GM11168 (cell line): ENCODE measurements around the gene MAOB.
"Not testable (repeated sequence)": the region's sequence is repeated elsewhere in the genome, so short reads cannot be mapped to it uniquely, and the experiment has no call there.

Source experiments
- in situ Hi-C: fragments of 300-500 bp; cut with MboI; formaldehyde crosslinking; loops from one replicate; pipeline ENCODE4 v1.12.0; 2022; ENCODE audit warnings: low sequenced_read_pairs; ENCODE audit not compliant: unreplicated experiment

Gene MAOB

DNA sequence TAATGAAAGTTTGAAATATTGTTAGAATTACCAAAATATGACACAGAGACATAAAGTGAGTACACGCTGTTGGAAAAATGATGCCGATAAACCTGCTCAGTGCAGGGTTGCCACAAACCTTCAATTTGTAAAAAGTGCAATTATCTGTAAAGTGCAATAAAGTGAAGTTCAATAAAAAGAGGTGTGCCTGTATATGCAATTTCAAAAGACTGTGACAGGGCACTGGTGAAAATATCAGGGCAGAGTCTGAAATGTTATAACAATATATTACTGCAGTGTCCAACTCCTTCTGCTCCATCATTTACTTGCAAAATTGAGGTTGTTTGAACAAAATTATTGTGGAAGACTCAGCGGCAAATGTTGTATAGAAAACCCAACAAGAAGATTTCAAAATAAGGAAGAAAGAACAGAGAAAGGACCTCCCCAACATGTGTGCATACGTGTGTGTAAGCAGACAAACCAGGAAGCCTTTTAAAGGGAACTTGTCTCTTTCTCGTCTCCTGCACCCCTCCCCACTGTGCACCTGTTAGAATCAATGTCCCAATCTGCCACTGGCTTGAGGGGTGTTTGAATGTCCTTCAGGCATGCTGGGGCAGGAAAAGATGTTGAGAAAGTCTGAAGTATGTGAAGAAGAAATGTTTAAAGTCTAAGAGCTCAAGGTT is 96.2 kb downstream of the MAOB start:
- in situ Hi-C loops: no loop called here

DNA sequence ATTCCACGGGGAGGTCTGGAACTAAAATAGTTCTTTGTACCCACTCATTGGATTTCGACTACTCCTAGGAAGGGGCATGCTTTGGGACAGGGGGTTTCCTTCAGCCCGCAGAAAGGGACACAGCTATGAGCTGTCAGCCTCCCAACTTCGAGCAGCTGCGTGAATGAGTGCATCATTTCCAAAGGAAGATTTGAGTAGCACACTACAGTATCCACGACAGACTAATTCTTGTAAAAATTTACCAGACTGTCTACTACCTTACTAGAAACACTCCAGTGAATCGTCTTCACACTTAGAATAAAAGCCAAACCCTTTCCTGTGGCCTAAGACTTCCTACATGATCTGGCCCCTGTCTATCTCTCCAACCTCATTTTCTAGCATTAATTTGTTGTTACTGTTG is 124.2 kb downstream of the MAOB start:
- in situ Hi-C loops: no loop called here

DNA sequence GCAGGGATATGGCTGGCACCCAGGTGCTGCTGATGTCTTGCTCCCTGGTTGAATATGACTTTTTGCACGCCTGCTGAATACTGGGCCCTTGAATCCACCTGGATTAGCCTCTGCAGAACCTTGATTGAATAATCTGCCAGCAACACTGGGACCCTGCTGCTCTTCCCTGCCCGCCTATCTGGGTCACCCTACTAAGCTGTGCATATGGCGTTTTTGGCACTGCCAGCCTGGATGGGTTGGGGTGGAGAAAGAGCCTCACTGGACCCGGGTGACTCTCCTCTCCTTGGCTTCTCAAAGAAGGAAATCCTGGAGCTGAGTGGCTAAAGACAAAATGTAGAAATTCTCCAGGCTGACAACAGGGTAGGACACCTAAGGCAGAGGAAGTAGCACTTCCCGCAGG is 126.2 kb downstream of the MAOB start:
- in situ Hi-C loops: no loop called here

DNA sequence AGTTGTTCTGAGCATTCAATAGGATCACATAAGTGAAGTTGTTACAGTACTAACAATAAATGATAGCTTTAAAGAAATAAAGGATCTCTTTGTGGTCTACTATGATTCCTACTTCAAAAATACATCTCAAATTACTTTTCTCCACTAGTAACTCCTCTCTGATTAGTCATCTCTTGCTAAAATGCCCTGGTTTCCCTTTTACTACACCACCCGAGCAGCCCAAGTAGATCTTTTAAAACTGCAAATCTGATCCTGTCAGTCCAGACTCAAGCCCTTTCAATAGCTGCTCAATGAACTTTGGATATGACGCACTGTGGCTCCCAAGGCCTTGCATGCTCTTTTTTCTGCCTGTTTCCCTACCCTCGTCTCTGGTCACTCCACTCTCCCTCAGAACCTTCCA is 128.6 kb downstream of the MAOB start:
- in situ Hi-C loops: no loop called here

DNA sequence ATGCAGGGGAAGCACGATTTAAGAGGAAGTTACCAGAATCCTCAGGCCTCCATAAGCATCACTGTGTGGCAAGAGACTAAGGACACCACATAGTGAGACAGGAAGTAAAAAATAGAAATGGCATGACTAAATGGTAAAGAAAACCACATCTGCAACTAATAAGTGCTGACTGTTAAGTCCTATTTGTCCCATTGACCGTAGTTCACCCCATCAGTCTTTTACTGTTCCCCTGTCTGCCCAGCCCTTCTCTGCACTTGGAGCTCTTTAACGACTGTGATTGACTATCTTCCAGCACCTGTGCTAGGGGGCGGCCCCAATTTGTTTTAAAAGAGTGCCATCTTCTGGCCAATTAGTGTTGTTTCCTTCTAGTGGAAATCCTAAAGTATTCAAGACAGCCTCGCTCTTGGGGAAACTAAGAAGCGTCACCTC is 132.0 kb downstream of the MAOB start:
- in situ Hi-C loops: no loop called here

DNA sequence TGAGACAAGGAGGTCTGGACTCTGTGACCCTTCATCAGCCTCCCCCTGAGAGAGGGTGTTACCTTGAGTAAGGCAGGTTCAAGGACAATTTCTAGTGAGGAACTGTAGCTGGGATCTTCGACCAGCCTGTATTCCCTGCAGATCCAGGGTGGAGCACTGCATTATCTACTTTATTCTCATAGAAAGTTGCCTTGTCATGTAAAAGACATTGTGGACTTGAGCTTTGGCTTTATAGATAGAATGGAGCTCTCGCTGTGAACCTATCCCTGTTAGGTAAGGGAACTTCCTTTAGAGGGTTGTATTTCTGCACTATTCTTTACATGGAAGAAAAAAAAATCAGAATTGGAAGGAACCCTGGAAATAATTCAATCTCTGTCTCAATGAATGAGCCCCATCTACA is 134.8 kb downstream of the MAOB start:
- in situ Hi-C loops: no loop called here

DNA sequence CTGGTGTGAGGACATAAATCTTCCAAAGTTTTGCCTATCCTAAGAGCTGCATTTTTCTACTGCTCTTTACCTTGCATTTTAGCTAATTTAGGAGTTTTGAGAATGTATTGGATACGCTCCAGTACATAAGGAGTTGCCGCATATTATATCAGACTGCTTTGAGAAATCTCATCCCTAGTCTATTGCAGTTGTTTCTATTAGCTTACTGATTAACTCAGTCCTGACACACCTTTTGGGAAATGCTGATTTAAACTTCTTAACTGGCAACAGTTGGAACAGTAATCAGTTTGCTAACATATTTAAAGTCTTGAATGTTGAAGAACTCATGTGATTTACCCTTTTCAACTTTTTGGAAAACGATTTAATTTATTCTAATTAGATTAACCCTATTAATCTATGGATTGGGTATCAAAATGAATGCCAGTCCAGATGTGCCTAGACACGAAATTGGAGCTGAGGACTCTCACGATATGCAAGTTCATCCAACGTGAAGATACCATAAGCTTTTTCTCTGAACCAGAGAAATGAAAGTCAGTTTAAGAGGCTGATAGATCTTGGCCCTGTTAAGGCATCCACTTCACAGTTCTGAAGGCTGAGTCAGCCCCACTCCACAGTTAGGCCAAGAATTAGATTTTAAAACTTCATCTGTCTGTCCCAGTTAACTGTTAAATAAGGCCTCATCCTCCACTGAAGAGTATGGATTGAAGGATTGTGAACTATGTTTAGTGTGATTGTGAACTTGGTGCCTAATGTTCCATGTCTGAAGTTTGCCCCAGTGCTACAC is 136.1 kb downstream of the MAOB start:
- in situ Hi-C loops: no loop called here

DNA sequence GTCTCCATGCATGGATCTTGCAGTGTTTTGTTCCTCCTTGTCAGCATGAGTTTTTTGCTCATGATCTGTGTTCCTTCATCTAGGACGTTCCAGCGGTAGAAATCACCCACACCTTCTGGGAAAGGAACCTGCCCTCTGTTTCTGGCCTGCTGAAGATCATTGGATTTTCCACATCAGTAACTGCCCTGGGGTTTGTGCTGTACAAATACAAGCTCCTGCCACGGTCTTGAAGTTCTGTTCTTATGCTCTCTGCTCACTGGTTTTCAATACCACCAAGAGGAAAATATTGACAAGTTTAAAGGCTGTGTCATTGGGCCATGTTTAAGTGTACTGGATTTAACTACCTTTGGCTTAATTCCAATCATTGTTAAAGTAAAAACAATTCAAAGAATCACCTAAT is 138.0 kb downstream of the MAOB start:
- in situ Hi-C loops: no loop called here

DNA sequence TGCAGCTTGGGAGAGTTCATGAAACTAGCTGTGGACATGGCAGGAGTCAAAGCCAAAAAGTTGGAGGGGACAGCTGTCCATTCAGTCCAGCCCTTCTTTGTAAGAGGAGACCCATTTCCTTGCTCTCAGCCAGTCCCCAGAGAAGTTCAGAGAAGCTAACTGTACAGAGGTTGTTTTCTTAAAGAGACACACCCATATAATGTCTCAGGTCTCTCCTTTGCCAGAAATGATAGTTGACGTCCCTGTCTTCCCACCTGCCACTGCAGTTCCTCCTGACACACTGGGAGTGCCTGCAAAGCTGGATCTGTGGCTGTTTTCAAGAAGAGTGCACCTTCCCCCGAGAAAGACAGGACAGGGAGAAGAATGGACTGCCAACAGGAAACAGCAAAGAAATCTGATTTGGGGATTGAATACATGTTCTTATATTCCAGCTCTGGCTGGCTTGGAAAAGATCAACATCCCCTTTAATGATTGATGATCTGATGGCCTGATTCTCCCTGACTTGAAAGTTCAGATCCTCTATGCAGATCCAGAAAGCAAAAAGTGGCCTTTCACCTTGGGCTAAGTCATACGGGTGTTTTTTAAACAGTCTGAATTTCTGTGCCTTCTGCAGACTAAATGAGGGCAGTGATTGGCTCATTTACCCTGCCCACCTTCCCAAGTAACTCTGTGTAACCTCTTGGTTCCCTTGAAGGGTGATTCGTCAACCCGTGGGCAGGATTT is 139.0 kb downstream of the MAOB start:
- in situ Hi-C loops: no loop called here

DNA sequence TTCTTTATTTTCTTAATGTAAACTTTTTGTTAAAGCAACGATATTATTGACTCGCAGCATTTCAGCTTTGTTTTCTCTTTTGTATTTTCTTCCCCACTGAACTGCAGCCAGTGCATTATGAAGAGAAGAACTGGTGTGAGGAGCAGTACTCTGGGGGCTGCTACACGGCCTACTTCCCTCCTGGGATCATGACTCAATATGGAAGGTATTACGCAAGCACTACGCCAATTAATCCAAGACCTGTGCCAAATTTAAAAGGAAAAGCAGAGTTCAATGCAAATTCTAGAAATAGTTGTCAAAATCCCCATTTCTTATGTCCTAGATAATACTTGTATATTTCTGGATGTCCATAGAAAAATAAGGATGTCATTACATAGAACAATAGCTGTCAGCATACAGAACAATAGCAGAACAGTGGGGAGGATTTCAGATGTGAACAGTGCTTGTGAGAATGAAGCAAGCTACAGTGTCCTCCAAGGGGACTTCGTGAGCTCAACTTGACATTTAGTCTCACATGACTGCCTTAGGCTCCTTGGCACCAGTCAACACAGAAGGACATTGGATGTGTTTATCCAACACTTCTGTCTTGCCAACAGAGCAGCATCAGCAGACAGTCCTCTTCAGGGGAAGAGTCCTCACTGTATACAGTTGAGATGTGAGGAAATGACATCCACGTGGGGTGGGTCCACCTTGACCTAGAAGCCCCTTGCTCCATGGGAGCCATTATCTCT is 140.2 kb downstream of the MAOB start:
- in situ Hi-C loops: no loop called here

DNA sequence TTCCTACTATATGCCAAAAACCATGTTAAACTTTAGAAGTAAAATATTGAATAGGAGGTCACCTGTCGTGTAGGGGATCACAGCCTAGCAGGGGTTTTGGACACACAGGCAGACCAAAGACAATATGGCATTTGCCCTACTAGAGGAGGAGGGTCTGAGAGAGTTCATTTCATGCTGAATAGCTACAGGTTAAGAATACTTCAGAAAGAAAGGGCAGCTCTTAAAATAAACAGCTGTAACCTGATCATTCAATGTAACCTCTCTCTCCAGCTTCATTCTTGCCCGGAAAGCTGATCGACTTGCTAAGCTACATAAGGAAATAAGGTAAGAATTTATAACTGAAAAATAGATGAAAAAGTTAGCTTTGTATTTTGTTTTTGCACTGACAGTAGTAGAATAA is 146.3 kb downstream of the MAOB start:
- in situ Hi-C loops: no loop called here

DNA sequence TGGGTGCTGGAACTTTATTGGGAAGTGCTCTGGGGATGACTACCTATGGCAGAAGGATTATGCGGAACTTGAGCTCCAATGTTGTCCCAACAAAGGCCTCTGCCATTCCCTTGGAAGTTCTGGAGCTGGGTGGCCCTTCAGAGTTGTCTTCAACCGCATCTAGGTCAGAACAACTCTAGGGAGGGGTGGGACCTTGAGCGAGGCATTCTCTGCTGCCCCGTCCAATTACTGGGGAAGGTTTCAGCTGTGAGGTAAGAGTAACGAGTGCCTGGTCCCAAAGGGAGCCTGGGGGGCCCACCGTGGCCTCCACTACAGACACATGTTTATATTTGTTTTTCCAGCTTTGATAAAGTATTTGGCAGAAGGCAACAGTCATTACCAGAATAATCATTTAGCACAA is 146.7 kb downstream of the MAOB start:
- in situ Hi-C loops: no loop called here

DNA sequence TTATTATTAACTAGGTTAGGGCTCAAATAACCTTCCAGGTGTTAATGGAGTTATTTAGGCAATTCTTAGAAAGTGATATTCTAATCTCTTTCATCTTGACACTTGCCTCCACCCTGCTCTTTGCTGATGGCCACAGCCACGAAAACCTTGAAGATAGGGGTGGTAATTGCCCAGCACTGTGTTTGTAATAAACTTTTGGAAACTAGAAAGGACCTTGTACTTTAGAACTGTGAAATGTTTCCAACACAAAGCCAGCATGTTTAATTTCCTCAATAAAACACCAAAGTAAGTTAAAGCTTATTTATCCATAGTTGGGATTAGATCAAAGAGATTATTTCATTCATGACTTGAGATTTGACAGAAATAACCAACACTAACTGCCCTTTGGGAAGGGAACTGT is 147.8 kb downstream of the MAOB start:
- in situ Hi-C loops: no loop called here

DNA sequence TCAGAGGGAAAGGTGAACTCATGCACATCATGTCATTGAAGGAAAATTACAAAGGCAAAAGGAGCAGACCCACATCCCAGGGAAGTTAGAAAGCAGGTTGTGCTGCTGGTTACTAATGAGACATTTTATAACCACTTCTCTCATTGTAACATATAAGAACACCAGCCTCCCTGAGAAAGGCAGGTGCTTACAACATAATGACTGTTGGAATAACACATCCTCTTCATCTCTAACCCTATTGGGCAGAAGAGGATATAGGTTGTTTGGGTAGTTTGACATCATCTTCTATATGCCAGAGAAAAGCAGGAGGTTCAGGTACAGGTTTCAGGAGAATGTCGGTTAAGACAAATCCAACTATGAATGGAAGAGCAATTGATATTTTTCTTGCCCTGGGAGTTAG is 148.6 kb downstream of the MAOB start:
- in situ Hi-C loops: no loop called here

DNA sequence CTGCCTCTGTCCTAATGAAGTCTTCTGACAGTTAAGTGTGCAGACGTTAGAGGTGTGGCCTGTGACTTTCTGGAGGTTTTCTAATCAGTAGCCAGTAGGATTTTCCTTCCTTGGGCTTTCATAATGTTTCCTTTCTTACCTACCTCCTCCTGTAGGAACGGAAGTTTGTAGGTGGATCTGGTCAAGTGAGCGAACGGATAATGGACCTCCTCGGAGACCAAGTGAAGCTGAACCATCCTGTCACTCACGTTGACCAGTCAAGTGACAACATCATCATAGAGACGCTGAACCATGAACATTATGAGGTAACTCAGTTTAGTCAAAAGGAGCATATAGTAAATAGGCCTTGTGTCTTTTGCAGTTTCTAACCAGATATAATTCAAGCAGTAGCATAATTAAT is 151.2 kb downstream of the MAOB start:
- in situ Hi-C loops: no loop called here

DNA sequence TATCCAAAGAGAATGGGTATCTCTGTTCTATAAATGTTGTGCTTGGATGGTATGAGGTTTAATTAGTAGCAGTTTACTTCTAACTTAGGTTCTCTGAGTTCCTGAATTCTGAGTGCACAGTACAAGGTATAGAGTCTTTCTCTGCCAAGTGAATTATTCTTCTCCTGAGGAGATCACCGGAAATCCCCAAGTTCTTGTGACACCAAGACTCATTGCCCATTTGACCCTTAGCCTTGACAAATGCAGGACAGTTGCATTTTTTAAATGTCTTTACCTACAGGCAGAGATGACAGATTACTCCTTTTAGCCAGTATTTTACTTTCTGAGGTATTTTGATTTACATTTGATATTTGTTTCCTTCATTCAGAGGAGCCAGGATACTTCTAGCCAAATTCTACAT is 153.3 kb downstream of the MAOB start:
- in situ Hi-C loops: no loop called here

DNA sequence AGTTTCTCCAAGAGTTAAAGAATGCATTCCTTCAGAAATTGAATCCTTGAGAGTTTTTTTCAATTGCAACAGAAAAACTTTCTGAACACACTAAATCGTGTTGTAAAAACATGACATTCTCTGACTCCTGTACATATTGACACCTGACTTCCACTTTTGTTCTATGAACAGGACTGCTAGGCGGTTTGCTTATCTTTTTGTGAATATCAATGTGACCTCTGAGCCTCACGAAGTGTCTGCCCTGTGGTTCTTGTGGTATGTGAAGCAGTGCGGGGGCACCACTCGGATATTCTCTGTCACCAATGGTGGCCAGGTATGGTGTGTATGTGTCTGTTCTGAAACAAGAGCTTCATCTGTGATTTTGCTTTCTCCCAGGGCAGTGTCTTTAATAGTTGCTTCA is 154.2 kb downstream of the MAOB start:
- in situ Hi-C loops: no loop called here

DNA sequence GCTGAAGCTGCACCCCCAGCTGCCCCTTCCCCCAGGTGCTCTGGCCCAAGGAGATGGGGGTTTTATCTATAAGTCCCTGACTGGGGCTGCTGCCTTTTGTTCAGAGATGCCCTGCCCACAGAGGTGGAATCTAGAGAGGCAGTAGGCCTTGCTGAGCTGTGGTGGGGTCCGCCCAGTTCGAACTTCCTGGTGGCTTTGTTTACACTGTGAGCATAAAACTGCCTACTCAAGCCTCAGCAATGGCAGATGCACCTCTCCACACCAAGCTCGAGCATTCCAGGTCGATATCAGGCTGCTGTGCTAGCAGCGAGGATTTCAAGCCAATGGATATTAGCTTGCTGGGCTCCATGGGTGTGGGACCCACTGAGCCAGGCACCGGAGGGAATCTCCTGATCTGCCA is 155.0 kb downstream of the MAOB start:
- in situ Hi-C loops: not testable (repeated sequence)

DNA sequence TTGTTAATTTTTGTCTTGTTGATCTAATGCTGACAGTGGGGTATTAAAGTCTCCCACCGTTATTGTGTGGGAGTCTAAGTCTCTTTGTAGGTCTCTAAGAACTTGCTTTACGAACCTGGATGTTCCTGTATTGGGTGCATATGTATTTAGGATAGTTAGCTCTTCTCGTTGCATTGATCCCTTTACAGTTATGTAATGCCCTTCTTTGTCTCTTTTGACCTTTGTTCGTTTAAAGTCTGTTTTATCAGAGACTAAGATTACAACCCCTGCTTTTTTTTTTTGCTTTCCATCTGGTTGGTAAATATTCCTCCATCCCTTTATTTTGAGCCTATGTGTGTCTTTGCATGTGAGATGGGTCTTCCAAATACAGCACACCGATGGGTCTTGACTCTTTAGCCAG is 157.0 kb downstream of the MAOB start:
- in situ Hi-C loops: not testable (repeated sequence)

DNA sequence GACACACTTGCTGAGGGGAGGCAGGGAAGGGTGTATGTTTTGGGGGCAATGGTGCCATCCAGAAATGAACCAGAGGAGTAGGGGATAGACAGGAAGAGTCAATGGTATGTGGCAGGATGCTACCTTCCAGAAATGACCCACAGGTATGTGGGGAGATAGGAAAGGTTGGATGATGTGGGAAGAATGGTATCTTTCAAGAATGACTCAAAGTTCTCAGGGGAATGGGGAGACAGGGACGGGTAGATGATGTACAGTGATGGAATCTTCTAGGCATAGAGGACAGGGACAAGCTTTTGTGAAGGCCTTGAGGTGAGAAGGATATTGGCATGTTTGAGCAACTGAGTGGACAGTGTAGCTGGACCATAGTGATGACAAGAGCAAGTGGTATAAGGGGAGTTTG is 161.3 kb downstream of the MAOB start:
- in situ Hi-C loops: no loop called here

DNA sequence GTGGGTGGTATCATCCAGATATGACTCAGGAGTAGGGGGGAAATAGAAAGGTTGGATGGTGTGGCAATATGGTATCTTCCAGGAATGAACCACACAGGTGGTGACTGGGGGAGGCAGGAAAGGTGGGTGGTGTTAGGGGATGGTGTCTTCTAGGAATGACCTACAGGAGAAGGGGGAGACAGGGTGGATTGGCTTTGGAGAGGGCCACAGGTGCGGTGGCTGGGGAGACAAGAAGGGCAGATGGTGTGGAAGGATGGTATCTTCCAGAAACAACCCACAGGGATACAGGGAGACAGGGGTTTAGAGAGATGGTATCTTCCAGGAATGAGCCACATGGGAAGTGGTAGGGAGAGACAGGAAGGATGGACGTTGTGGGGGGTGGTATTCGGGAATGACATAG is 162.2 kb downstream of the MAOB start:
- in situ Hi-C loops: no loop called here
